BE2C (cell line): ENCODE data around the gene ADAMTS17.
A peak's percentile ranks its signal among the peaks of the same experiment; 100 is the strongest.

Experiments
- DNase-seq: peaks from one replicate; pipeline ENCODE4 v3.0.0-alpha.2; 2020
- H3K27me3 ChIP-seq: fragments of 250-450 bp; sonication (Bioruptor Pico); 2 replicates; pipeline ENCODE4 v1.5.1; 2020; ENCODE audit warnings: mild to moderate bottlenecking
- H3K36me3 ChIP-seq: fragments of 250-450 bp; sonication (Bioruptor Pico); 2 replicates; pipeline ENCODE4 v1.5.1; 2020; ENCODE audit warnings: mild to moderate bottlenecking
- H3K4me1 ChIP-seq: fragments of 250-450 bp; sonication (Bioruptor Pico); 2 replicates; pipeline ENCODE4 v1.5.1; 2020
- H3K4me3 ChIP-seq: 2 replicates; pipeline ENCODE4 v1.5.1; 2011; ENCODE audit warnings: low read depth, low read length
- H3K9me3 ChIP-seq: fragments of 250-450 bp; sonication (Bioruptor Pico); 2 replicates; pipeline ENCODE4 v1.5.1; 2020
- CTCF ChIP-seq: IDR thresholded peaks from 2 replicates; pipeline ENCODE4 v1.5.1; 2012; ENCODE audit warnings: mild to moderate bottlenecking, low read depth, low read length

The ADAMTS17 gene

GRCh38 chr15:100310041-100310405 lies 31.8 kb downstream of the ADAMTS17 start:
- Histone ChIP-seq H3K36me3 (no peaks in the 10 kb centered on the region), H3K4me3 (no peak overlapping the region)

GRCh38 chr15:100309109-100310040 lies 32.4 kb downstream of the ADAMTS17 start:
- H3K4me3 ChIP-seq = no peak overlapping the region
- TF ChIP-seq CTCF = no peak
- no peaks in the 10 kb centered on the region for H3K36me3 ChIP-seq
- no peaks in the 10 kb centered on the region for H3K4me1 ChIP-seq
- peak; percentile 28 for DNase-seq
- H3K27me3 ChIP-seq = no peaks in the 10 kb centered on the region
- no peaks in the 10 kb centered on the region for H3K9me3 ChIP-seq

More at GRCh38 chr15:100310041-100310405, 31.8 kb downstream of the ADAMTS17 start:
- DNase-seq = no peak
- Histone ChIP-seq H3K9me3 (no peaks in the 10 kb centered on the region), H3K4me1 (no peaks in the 10 kb centered on the region), H3K27me3 (no peaks in the 10 kb centered on the region)
- no peak for TF ChIP-seq CTCF

DNA sequence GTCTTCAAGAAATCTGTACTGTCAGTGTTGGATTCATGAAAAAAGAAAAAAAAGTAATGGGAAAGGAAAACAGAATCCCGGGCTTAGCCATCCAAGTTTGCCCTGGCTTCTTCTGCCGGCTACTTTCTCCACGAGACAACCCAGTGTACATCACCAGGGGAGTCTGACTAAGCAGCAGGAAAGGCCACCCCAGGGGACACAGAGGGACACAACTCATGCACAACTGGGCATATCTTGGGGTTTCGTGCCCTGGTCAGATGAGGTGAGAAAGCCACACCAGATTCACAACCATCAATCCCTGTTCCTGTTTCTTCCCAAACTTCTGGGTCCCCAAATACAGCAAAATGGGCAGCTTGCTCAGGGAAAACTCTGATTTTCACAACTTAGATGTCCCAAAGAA lies 33.2 kb downstream of the ADAMTS17 start:
- Histone ChIP-seq H3K9me3 (no peaks in the 10 kb centered on the region), H3K27me3 (no peaks in the 10 kb centered on the region), H3K4me1 (no peaks in the 10 kb centered on the region), H3K36me3 (no peaks in the 10 kb centered on the region), H3K4me3 (no peak overlapping the region)
- no peak for DNase-seq
- TF ChIP-seq CTCF = no peak

- H3K4me3 ChIP-seq = no peak overlapping the region
- no peak for DNase-seq
- H3K4me1 ChIP-seq = no peaks in the 10 kb centered on the region
- H3K9me3 ChIP-seq = no peaks in the 10 kb centered on the region
- H3K36me3 ChIP-seq = no peaks in the 10 kb centered on the region
- no peak for TF ChIP-seq CTCF
- H3K27me3 ChIP-seq = no peaks in the 10 kb centered on the region
Measured at GRCh38 chr15:100308213-100308600, 33.6 kb downstream of the ADAMTS17 start.

- Histone ChIP-seq H3K9me3 (no peaks in the 10 kb centered on the region), H3K4me3 (no peak overlapping the region), H3K4me1 (no peaks in the 10 kb centered on the region), H3K27me3 (no peaks in the 10 kb centered on the region), H3K36me3 (no peaks in the 10 kb centered on the region)
- no peak for DNase-seq
- TF ChIP-seq CTCF = no peak
Measured at GRCh38 chr15:100307241-100308212, 34.2 kb downstream of the ADAMTS17 start.
